ENCODE measurements around the gene POC1B. TPM values are rescaled to one million over a fixed set of nuclear protein-coding genes. Genes with fewer than 3 reads are reported as not detected.

POC1B gene
- polyA plus RNA-seq, 1 donor from 2014 or later = 10.0 TPM

- H3F3A ChIP-seq (ENCODE audit: insufficient read depth, low read length, poor library complexity, severe bottlenecking) = no peaks in the 10 kb centered on the region
- no peaks in the 10 kb centered on the region for H3K36me3 ChIP-seq (ENCODE audit: insufficient read depth, low read length)
- TF ChIP-seq EP300 (conservative IDR thresholded peaks at IDR 0.05; ENCODE audit: poor library complexity, severe bottlenecking) = no peak
- TF ChIP-seq, protein P1, sequence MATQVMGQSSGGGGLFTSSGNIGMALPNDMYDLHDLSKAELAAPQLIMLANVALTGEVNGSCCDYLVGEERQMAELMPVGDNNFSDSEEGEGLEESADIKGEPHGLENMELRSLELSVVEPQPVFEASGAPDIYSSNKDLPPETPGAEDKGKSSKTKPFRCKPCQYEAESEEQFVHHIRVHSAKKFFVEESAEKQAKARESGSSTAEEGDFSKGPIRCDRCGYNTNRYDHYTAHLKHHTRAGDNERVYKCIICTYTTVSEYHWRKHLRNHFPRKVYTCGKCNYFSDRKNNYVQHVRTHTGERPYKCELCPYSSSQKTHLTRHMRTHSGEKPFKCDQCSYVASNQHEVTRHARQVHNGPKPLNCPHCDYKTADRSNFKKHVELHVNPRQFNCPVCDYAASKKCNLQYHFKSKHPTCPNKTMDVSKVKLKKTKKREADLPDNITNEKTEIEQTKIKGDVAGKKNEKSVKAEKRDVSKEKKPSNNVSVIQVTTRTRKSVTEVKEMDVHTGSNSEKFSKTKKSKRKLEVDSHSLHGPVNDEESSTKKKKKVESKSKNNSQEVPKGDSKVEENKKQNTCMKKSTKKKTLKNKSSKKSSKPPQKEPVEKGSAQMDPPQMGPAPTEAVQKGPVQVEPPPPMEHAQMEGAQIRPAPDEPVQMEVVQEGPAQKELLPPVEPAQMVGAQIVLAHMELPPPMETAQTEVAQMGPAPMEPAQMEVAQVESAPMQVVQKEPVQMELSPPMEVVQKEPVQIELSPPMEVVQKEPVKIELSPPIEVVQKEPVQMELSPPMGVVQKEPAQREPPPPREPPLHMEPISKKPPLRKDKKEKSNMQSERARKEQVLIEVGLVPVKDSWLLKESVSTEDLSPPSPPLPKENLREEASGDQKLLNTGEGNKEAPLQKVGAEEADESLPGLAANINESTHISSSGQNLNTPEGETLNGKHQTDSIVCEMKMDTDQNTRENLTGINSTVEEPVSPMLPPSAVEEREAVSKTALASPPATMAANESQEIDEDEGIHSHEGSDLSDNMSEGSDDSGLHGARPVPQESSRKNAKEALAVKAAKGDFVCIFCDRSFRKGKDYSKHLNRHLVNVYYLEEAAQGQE (IDR thresholded peaks at IDR 0.05; ENCODE audit: borderline replicate concordance) = peak; percentile 15
- peak overlapping the region; percentile 94 for H3K4me3 ChIP-seq (ENCODE audit: low read length)
- no peaks in the 10 kb centered on the region for H3K9me3 ChIP-seq (ENCODE audit: low read length)
- peak overlapping the region; percentile 65 for H3K4me2 ChIP-seq (ENCODE audit: low read length)
- no peaks in the 10 kb centered on the region for H3K79me2 ChIP-seq (replicated peaks; ENCODE audit: insufficient read depth, low read length)
- peaks cover 2% of the 10 kb centered on the region for H4K20me1 ChIP-seq (ENCODE audit: insufficient read depth)
- no peaks in the 10 kb centered on the region for H3K9me2 ChIP-seq (ENCODE audit: insufficient read depth, low read length)
- H3K27ac ChIP-seq (ENCODE audit: low read length) = peak overlapping the region; percentile 91
- H3K27me3 ChIP-seq (ENCODE audit: insufficient read depth, low read depth, low read length) = no peaks in the 10 kb centered on the region
- H2AFZ ChIP-seq (ENCODE audit: low read depth, low read length) = peak overlapping the region; percentile 94
- H3K9ac ChIP-seq (ENCODE audit: low read length) = peak overlapping the region; percentile 82
Observed at GRCh38 chr12:89525305-89525823, 483 bp downstream of the POC1B start.

- Histone ChIP-seq H3K9ac (ENCODE audit: low read length) (peak within 1 kb of the TSS; percentile 82), H3K4me3 (ENCODE audit: low read length) (peak within 1 kb of the TSS; percentile 94), H3K27ac (ENCODE audit: low read length) (peak within 1 kb of the TSS; percentile 91), H4K20me1 (ENCODE audit: insufficient read depth) (peaks cover 2% of the 10 kb centered on the region), H2AFZ (ENCODE audit: low read depth, low read length) (peak within 1 kb of the TSS; percentile 94), H3K9me3 (ENCODE audit: low read length) (no peaks in the 10 kb centered on the region), H3K36me3 (ENCODE audit: insufficient read depth, low read length) (no peaks in the 10 kb centered on the region), H3K27me3 (ENCODE audit: insufficient read depth, low read depth, low read length) (no peaks in the 10 kb centered on the region), H3K9me2 (ENCODE audit: insufficient read depth, low read length) (no peaks in the 10 kb centered on the region), H3K79me2 (replicated peaks; ENCODE audit: insufficient read depth, low read length) (no peaks in the 10 kb centered on the region), H3K4me2 (ENCODE audit: low read length) (peak within 1 kb of the TSS; percentile 65), H3F3A (ENCODE audit: insufficient read depth, low read length, poor library complexity, severe bottlenecking) (no peaks in the 10 kb centered on the region)
- TF ChIP-seq SMC3 (conservative IDR thresholded peaks at IDR 0.05; ENCODE audit: poor library complexity) = peak; percentile 54
- TF ChIP-seq CTCF (IDR thresholded peaks at IDR 0.05; ENCODE audit: poor library complexity, severe bottlenecking) = peak; percentile 57
- no peak for TF ChIP-seq EP300 (conservative IDR thresholded peaks at IDR 0.05; ENCODE audit: poor library complexity, severe bottlenecking)
Observed at GRCh38 chr12:89524541-89525304, 1.1 kb downstream of the POC1B start, which contains the start of gene GALNT4. Gene GALNT4 (minus strand): TSS chr12:89524796. CDS start chr12:89524549, 247 bp downstream.

- H3K9ac ChIP-seq (ENCODE audit: low read length) = no peak overlapping the region
- no peak for TF ChIP-seq MXI1 (conservative IDR thresholded peaks at IDR 0.05; ENCODE audit: poor library complexity, severe bottlenecking)
- H3K9me3 ChIP-seq (ENCODE audit: low read length) = no peaks in the 10 kb centered on the region
- H3K27me3 ChIP-seq (ENCODE audit: insufficient read depth, low read depth, low read length) = no peaks in the 10 kb centered on the region
- H3K9me2 ChIP-seq (ENCODE audit: insufficient read depth, low read length) = no peaks in the 10 kb centered on the region
- peak overlapping the region; percentile 11 for H3K4me2 ChIP-seq (ENCODE audit: low read length)
- peak overlapping the region; percentile 94 for H3K4me3 ChIP-seq (ENCODE audit: low read length)
- no peaks in the 10 kb centered on the region for H3K79me2 ChIP-seq (replicated peaks; ENCODE audit: insufficient read depth, low read length)
- H4K20me1 ChIP-seq (ENCODE audit: insufficient read depth) = peaks cover 2% of the 10 kb centered on the region
- no peaks in the 10 kb centered on the region for H3F3A ChIP-seq (ENCODE audit: insufficient read depth, low read length, poor library complexity, severe bottlenecking)
- no peak overlapping the region for H2AFZ ChIP-seq (ENCODE audit: low read depth, low read length)
- H3K27ac ChIP-seq (ENCODE audit: low read length) = no peak overlapping the region
- H3K36me3 ChIP-seq (ENCODE audit: insufficient read depth, low read length) = no peaks in the 10 kb centered on the region
Observed at GRCh38 chr12:89523843-89524540, 1.9 kb downstream of the POC1B start.

Data from neural cell (in vitro differentiated cells).